Measurements from ENCODE around the gene SYVN1.
A peak's percentile ranks its signal among the peaks of the same experiment; 100 is the strongest.
"Not testable (repeated sequence)": the region's sequence is repeated elsewhere in the genome, so short reads cannot be mapped to it uniquely, and the experiment has no call there.

SYVN1 gene

DNA sequence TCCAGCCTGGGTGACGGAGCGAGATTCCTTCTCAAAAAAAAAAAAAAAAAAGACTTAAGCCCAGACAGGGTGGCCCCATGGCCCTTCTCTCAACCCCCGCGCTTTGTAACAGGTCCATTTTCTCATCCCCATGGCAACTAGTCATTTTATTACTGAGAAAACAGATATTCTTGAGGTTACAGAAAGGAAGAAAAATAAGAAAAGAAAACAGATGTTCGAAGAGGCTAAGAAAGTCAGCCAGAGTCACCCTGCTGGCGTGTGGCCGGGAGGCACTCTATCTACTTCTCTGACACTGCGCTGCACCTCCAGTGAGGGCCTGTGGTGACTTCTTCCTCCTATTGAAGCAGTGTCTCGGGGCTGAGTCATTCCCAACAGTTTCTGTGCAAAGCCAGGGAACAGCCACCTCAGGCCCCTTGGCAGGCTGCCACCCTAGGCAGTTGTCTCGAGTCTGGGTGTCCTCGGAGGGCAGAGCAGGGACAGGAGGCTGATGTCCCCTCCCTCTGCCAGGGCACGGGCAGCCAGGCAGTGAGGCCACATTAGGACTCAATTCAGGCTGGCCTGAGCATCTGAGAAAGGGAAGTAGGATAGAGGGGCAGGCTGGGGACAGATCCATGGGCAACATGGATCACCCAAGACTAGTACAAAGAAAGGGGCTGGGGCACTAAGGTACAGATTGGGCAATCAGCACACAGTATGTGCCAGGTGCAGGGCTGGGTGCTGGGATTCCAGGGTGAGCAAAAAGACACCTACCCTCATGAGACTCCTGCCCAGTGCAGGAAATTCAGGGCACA lies 16.4 kb upstream of the SYVN1 start:
- DNase-seq, result no peak

DNA sequence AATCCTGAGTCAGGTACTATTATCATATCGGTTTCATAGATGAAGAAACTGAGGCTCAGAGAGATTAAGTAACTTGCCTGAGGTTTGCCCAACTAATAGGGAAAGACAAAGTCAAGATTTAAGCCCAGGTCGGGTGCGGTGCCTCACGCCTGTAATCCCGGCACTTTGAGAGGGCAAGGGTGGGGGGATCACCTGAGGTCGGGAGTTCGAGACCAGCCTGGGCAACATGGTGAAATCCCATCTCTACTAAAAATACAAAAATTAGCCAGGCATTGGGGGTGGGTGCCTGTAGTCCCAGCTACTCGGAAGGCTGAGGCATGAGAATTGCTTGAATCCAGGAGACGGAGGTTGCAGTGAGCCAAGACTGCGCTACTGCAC lies 15.8 kb upstream of the SYVN1 start:
- DNase-seq, result not testable (repeated sequence)

DNA sequence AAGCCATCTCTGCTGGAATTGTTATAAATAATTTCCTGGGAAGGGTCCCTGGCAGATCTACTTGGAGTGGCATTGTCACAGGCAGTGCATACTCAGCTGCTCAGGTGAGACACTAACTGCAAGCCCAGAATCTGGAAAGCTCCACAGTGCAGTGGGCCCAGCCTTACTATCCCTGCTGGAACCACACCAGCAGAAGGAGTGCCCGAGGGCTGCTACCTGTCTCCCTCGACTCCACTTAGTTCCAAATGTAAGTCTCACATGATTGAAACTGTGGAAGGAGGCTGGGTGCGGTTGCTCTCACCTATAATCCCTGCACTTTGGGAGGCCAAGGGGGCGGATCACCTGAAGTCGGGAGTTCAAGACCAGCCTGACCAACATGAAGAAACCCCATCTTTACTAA lies 14.3 kb upstream of the SYVN1 start:
- no peak for DNase-seq

DNA sequence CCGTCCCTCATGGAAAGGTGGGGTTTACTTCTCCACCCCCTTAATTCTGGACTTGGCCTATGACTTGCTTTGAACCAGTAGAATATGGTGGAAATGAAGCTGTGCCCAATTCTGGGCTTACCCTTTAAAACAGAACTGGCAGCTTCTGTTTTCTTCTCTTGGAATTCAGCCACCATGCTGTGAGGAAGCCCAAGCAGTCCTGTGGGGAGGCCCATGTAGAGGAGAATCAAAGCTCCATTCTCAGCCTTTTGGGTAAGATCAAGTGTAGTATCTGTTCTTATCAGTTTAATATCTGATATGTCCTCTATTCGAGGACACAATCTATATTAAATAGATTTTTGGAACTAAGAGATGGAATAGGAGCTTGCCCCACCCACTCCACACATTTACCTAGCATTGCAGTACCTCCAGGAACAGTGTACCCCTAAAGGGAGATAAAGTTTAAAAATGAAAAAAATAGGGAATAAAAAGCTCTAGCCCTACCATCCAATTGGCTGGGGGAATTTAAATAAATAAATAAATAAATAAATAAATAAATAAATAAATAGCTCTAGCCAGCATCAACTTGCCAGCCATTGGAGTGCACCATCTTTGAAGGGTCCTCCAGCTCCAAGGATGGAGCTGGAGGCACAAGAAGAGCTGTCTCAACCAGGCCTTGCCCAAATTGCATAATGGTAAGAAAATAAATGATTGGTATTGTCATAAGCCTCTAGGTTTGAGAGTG lies 13.2 kb upstream of the SYVN1 start:
- DNase-seq, result no peak

DNA sequence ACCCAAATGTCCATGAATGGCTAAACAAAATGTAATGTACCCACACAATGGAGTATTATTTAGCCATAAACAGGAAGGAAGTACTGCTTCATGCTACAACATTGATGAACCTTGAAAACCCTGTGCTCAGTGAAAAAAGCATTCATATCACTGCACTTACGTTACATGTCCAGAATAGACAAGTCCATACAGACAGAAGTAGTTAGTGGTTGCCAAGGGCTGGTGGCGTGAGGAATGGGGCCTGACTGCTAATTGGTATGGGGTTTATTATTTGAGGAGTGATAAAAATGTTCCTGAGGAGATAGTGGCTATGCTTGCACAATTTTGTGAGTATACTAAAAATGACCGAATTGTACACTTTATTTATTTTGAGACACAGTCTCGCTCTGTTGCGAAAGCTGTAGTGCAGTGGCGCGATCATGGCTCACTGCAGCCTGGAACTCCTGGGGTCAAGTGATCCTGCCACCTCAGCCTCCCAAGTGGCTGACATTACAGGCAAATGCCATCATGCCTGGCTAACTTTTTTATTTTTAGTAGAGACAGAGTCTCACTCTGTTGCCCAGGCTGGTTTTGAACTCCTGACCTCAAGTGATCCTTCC lies 7.7 kb upstream of the SYVN1 start:
- DNase-seq, result no peak

DNA sequence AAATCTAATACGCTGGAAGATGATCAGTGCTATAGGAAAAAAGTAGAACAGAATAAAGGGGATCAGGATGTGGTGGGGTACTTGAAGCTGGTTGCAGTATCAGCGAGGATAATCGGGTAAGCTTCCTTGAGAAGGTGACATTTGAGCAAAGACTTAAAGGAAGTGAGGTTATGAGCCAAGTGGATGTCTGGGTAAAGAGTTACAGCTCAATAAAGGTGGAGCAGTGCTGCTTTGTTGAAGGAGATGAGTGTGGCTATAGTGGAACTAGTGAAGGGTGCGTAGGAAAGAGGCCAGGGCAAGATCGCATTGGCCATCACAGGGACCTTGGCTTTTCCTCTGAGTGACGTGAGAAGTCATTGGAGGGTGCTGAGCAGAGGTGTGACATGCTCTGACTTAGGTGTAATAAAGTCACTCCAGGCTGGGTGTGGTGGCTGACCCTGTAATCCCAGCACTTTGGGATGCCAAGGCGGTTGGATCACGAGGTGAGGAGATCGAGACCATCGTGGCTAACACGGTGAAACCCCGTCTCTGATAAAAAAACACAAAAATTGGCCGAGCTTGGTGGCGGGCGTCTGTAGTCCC lies 2.3 kb upstream of the SYVN1 start:
- no peak for DNase-seq

DNA sequence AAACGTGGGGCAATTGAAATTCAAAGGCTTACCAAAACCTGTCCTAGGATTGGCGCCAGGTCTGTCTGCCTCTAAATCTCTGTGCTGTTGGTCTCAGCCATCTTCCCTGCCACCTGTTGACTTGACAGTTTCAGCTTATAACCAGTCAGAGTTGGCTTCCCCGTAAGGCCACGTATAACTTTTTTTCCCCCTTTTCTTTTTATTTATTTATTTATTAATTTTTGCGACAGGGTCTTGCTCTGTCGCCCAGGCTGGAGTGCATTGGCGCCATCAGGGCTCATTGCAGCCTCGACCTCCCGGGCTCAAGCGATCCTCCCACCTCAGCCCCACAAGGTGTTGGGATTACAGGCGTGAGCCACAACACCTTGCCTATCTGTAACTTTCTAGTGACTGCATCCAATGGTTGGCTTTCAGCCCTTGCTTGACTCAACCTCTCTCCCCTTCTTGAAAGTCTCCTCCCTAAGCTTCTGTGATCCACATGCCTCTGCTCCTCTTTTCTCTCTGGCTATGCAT lies 1.4 kb upstream of the SYVN1 start:
- DNase-seq, result no peak

DNA sequence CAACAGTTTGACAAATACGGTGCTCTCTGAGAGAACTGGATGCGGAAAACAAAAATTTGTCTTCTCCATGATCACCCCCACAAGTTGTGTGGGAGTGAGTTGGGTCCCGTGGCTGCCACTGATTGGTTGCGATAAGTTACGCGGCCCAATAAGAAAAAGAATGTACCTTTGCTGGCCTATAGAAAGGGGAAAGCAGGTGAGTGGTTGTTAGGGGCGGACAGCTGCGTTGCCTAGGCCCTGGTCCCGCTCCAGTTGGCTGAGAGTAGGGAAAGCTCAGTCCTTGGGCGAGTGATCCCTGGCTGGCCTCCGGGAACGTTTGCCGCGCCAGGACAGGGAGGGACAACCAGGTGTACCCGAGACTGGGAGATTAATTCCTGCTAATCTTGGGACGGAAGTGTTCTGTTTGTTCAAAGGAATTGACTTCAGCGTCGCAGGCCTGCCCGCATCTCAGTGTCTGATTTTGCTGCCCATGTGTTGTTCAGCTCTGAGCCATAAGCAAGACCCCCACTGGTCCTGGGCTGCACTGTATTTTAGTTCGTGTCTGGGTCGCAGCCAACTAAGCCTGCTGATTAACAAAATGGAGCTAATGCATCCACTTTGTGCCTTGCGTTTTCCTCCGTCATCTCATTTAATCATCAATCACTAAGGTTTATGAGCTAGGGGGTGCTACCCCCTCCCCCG lies 773 bp upstream of the SYVN1 start:
- peak; percentile 82 for DNase-seq

DNA sequence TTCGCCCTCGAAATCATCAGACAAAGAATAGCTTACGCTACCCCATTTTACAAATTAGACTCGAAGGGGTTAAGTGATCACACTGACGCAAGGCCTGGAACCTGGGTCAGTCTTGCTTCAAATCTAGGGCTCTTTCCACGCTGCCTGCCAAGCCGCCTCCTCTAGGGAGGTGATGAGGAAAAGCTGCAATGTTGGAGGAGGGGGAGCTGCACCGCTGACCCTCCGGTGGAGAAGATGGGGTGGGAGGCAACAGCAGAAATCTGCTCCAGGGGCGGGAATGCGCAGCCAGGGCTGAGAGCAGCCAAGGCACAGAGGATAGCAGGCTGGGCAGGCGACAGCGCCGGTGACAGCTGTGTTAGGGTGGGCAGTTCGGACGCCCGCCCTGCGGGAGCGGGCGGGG lies 595 bp downstream of the SYVN1 start:
- DNase-seq, result no peak

DNA sequence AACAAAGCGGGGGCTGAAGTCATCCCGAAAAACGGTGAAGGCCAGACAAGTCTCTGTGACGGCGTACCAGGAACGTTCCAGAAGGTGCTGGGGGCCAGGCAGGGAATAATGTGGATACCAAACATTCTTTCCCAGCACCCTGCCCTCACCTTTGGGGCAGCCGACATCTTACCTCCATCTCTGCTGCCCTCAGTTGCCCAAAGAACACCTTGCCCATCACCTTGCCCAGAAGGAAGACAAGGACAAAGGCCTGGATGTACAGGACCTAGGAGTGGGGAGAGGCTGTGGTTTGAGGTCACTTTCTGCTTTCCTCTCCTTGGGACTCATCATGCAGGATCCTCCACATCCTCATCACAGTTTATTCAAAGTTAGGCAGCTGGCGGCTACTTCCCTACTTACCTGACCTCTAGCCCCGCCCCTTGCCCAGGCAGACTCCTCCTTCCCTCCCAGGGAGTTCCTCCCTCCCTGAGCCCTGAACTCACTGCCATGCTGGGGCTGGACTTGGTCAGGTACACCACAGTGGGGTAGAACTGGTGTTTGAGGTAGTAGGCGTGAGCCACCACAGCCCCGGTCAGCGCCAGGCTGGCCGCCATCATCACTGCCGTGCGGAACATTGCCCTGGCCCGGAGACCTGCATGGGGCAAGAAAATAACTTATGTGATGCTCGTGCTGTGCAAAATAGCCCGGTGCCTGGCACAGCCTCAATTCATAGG lies 1.2 kb downstream of the SYVN1 start:
- DNase-seq, result no peak

DNA sequence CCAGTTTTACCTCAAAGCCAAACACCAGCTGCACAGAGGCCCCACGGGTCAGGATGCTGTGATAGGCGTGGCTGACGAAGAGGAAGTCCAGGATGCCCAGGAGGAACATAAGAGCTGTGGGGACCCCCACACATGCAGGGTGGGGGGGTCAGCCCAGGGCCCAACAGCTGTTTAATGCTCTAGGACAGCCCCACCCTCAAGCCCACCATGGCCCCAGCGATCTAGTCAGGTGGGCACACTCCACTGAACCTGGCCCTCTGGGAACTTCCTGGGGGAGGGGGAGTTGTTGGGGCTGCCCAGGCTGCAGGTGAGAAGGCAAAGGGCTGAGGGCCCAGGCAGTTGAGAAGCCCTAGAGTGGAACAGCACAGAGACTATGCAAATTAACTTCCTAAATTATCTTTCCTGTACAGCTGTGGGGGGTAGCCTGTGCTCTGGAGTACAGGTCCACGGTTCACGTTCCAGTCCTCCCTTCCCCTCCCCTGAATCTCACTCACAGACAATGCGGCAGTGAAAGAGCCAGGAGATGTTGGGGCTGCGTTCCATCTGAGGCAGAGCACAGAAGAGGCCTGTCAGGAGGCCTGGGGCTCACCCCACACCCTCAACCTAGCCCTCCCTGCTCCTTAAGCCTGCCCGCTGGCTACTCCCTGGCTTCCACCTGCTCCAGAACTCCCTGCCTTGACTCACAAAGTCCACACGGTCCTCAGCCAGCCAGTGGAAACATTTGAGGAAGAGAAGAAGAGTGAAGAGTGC lies 1.9 kb downstream of the SYVN1 start:
- DNase-seq, result no peak

DNA sequence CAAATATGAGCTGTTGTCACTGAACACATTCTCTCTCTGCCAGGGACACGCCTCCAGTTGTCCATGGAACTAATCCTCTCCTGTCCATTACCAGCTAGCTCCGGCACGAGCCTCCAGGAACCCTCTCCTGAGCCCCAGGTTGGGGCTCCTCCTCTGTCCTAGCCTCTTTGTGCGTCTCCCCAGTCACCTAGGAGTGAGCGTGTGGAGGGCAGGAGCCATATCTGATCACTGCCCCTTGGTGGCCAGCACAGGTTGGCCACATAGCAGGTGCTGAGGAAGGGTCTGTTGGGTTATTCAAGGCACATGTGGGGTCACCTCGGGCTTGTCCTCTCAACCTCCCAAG lies 2.5 kb downstream of the SYVN1 start:
- DNase-seq, result no peak

DNA sequence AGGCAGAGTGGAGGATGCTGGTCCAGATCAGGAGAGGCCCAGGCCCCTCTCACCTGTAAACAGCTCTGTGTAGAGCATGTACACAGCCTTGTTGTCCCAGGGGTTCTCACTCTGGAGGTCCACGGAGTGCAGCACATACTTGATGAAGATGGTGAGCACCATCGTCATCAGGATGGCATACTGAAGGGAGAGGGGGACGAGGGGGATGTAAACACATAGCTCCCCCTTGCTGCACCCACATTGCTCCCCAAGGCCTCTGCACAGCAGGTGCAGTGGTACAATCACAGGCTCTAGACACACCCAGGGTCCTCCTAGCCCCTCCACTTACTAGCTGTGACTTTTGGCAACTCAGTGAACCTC lies 2.9 kb downstream of the SYVN1 start:
- no peak for DNase-seq

DNA sequence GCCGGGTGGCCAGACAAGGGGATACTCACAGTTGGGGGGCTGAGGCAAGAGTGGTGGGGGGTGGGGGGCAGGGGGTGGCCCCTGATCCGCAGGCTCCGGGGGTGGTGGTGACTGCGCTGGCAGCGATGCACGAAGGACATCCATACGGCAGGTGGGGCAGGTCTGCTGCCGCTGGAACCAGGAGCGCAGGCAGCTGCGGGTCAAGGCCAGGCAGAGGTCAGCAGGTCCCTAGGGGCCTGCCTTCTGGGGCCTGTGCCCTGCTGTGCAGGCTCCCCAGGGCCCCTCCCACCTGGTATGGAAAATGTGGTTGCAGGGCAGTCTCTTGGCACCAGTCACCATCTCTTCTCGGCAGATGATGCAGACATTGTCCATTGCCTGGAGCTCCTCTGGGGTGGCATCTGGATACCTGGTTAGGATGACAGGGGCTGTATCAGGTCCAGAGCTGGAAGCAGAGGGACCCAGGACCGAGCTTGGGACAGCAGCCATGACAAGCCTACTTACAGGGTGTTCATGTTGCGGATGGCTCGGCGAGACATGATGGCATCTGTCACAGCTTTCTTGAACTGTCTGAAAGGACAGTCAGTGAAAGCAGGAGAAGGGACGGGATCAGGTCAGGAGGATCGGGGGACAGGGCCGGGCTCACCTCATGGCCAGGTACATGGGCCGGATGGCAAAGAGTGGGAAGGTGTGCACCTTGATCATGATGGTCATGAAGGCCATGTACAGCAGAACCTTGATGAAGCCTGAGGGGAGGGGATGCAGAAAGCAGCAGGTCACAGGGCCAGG lies 3.5 kb downstream of the SYVN1 start:
- no peak for DNase-seq

DNA sequence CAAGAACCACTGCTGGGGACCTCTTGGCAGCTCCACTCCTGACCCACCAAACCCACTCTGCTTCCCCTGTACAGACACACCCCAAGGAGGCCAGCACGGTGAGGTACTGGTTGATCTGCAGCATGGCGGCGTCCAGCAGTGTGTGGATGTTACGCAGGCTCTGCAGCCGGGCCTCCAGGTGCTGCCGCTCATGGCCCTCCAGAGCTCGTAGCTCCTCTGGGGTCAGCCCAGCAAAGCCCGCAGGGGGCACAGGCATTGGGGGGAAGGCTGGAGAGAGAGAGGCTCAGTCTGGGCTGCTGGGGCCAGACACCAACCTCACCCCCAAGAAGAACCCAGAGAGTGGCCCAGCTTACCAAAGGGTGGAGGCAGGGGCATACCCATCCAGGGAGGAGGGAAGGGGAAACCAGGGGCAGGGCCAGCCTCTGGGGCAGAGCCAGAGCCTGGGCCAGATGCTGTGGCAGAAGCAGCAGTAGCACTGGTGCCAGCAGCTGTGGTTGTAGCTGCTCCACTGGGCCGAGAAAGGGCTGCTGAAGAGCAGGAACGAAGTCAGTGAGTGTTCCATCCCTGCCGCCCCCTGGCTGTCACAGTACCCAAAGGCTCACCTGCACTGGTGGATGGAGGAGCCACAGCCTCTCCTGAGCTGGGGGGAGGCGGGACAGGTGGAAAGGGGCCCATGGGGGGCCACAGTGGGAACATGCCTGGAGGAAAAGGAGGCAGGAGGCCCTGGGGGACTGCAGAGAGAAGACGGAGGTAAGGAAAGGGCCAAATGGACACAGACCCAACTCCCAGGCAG lies 4.5 kb downstream of the SYVN1 start:
- DNase-seq, result no peak

DNA sequence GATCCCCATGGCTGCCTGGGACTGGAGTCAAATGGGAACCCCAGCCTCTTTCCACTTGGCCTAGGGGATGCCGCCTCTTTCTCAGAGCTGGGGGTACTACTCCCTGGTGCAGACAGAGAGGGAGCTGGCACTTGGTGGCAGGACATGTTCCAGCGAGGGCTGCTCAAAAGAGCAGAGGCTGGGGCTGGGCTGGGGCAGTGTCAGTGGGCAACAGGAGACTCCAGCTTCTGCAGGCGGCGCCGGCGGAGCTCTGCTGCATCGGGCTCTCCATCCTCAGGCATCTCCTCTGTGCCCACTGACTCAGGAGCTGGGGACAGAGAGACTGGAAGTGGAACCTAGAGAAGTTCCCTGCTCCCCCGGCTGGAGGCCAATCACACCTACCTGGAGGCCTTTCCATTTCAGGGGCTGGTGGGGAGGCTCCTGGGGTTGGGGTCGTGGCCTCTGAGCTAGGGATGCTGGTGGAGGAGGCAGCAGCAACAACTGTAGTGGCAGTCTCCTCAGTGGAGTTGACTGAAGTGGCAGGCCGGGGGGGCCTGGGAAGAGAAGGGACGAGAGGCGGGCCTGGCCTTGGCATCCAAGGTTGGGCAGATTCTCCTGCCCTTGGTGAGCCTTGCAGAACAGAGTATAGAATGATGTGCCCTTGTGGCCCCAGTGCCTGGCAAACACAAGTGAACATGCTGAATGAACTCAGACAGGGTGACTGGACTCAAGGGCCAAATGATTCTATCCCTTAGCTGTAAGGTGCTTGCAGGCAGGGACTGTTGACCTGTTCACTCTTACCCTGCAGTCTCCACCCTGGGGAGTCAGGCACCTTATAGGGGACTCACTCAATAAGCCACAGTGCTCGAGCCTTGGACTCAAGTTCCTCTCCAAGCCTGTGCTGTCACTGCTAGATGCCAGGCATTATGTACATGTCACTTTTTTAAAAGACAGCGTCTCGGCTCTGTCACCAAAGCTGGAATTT lies 5.9 kb downstream of the SYVN1 start:
- no peak for DNase-seq

DNA sequence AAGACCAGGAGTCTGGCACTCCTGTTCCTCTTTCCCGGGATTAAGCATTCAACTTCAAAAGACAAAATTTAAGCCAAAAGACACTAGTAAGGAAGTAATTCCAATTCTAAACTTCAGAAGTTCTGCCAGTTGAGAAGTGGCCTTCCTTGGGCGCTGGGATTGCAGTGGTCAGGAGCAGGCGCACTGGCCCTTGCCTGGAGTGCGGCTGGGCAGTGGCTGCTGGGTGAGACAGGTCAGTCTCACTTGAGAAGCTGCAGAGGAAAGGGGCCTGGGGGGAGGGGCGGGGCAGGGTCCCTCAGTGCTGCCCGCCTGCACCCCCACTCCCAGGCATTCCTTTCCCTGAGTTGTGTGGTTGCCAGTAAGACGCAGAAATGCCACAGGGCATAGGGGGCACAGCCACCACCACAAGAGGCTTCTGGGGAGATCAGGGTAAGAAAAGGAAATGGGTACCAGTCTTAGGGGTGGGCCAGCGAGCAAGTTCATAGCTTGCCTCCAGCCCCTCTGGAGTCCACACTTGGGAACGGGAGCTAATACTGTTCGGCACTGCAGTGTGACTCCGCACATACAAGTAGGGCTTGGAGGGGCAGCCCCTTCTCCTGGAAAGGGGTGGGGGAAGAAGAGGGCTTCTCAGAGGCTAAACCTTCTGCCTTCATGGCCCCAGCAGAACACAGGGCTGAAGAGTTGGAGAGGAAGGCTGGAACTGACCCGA lies 6.7 kb downstream of the SYVN1 start:
- no peak for DNase-seq

DNA sequence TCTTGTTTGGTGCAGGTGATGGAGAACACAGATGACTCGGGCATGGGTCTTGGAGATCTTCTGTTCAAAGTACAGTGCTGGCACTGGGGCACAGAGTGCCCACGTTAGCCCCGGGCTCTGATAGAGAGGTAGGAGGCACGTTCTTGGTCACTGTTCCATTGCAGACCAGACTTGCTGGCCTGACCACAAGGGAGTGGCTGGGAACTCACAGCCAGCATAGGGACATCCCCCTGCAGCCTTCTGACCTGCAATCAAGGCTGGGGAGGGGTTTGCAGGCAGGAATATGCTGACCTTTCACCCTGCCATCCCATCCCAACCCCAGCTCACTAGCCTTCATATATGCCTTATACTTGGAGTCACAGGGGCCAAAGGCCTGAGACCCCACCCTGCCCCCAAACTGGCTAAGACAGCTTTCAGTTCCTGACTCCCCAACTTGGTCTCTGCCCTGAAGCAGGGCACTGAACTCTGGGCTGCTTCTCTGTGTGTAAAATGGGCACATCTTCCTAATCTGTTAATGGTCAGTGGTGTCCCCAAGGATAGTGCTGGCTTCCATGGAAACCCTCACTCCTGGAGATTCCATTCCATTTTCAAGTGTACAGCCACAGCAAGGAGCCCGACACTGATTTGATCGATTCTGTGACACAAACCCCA lies 7.6 kb downstream of the SYVN1 start:
- DNase-seq, result no peak
